Mesodermal cell (in vitro differentiated cells): ENCODE measurements around the gene KIF26B. TPM values are rescaled to one million over a fixed set of nuclear protein-coding genes. Genes with fewer than 3 reads are reported as not detected.

Experiments used
- H3K27ac ChIP-seq: 2 replicates; pipeline ENCODE4 v1.7.0; 2013; ENCODE audit warnings: mild to moderate bottlenecking, low read depth, low read length, moderate library complexity; ENCODE audit not compliant: severe bottlenecking
- H3K36me3 ChIP-seq: 2 replicates; pipeline ENCODE4 v1.7.1; 2013; ENCODE audit warnings: mild to moderate bottlenecking, low read length, moderate library complexity; ENCODE audit not compliant: control insufficient read depth, insufficient read depth
- H3K4me1 ChIP-seq: one replicate; pipeline ENCODE4 v1.7.1; 2013; ENCODE audit warnings: mild to moderate bottlenecking, low read length; ENCODE audit not compliant: insufficient read depth, control insufficient read depth, poor library complexity, severe bottlenecking
- H3K4me3 ChIP-seq: 2 replicates; pipeline ENCODE4 v1.7.0; 2013; ENCODE audit warnings: low read length, control low read depth, mild to moderate bottlenecking; ENCODE audit not compliant: insufficient read depth, poor library complexity, severe bottlenecking; ENCODE audit errors: extremely low read depth
- H3K9me3 ChIP-seq: 2 replicates; pipeline ENCODE4 v1.7.1; 2013; ENCODE audit warnings: mild to moderate bottlenecking, low read length, moderate library complexity; ENCODE audit not compliant: control insufficient read depth
- WGBS, 2 experiments: methylation state at CpG; one replicate each; pipeline ENCODE4 v1.1.5; 2013; ENCODE audit warnings: missing lambda C conversion rate in 2 of 2; ENCODE audit not compliant: insufficient coverage in 2 of 2; 5-methylcytosine and 5-hydroxymethylcytosine counted together
- polyA plus RNA-seq, 2 experiments: library from polyadenylated mRNA; stranded (reverse); fragments of 50-300 nt; gene quantifications; one replicate each; pipeline ENCODE4 v1.2.3, GENCODE V29; 2013

The KIF26B gene
- polyA plus RNA-seq (2013, experiment 1 of 2) = 6.5 TPM
- 7.3 TPM for polyA plus RNA-seq (2013, experiment 2 of 2)

DNA sequence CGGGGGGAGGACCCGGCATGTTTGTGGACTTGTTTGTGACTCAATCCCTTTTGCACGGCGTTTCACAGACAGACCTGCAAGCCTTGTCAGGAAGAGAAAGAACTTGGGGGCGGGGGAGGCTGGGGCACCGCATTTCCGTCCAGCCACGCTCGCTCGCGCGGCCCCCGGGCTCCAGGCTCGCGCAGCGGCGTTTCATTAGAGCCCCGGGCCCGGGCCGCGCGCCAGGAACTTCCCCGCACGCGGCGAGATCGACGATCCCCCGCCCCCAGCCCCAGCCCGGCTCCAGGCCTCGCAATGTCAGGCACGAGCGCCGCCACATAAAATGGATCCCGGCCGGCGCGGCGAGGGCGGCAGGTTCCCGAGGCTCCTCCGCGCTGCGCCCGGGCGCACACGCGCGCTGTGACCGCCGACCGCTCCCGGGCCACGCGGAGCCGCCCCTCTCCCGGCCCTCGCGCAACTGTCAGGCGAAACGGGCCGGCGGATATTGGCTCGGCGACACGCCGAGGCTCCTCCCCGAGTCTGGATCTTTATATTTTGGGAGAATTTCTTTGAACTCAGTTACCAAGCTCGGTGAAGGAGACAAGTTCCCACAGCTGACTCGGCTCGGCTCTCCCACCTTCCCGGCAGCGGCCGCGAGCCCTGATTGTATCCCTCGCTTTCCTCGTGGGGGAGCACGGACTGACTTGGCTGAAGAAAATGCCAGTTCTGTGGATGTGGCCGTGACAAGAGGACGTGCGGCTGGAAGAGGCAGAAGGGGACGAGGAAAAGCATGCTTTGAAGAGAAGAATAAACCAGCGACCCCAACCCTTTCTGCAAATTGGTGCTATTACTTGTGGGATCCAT is at the start of gene KIF26B:
TSS of gene KIF26B (plus strand) at position 557 of the 843 bp plus-strand sequence. CDS start 440 bp downstream, outside the sequence.
- peak within 1 kb of the TSS; percentile 61 for H3K4me3 ChIP-seq
- H3K36me3 ChIP-seq = no peaks in the 10 kb centered on the region
- no peaks in the 10 kb centered on the region for H3K4me1 ChIP-seq
- peak within 1 kb of the TSS; percentile 37 for H3K27ac ChIP-seq
- H3K9me3 ChIP-seq = no peaks in the 10 kb centered on the region
- WGBS, 2 experiments = 0 to 1% methylated on average over 69 to 77 of the region's 83 CpGs

DNA sequence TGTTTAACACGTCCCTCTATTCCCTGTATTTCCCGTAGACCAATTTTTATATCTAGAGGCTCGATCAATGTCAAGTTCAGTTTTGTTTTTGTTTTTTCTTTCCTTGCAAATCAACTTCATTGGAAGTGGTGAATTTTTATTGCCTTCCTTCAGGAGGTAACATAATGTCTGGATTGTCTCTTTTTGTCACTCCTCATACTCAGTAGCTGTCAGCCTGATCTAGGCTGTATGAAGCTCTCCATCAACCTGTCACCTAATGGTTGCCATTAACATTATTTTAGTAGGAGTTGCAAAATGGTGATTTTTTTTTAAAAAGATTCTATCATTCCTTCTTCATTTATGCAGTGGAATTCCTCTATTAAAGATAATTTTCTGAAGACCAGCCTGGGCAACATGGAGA is 49.7 kb upstream of the KIF26B start:
- H3K27ac ChIP-seq = no peak overlapping the region
- H3K4me1 ChIP-seq = peaks cover 3% of the 10 kb centered on the region
- H3K36me3 ChIP-seq = no peaks in the 10 kb centered on the region
- 83 to 100% methylated on average over 1 of the region's 3 CpGs for WGBS, 2 experiments
- peaks cover 5% of the 10 kb centered on the region for H3K9me3 ChIP-seq
- H3K4me3 ChIP-seq = no peak overlapping the region

DNA sequence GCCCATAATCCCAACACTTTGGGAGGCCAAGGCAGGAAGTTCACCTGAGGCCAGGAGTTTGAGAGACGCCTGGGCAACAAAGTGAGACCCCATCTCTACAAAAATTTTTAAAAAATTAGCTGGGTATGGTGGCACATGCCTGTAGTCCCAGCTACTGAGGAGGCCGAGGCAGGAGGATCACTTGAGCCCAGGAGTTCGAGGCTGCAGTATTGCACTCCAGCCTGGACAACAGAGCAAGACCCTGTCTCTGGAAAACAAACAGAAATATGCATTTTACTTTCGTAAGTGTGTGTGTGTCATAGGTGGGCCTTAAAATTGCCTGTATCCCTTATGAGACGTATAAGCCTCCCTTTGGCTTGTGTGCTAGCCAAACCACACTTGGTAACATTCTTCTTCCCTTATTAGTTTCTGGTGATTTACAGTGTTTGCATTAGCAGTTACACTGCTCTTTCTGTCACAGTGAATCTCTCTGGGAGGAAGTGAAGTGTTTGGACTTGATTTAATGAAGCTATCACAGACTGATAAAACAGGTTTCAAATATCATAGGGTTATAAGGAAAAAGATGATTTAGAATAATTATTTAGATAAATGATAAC is 48.9 kb upstream of the KIF26B start:
- 90 to 92% methylated on average over 3 to 4 of the region's 5 CpGs for WGBS, 2 experiments
- H3K27ac ChIP-seq = no peak overlapping the region

DNA sequence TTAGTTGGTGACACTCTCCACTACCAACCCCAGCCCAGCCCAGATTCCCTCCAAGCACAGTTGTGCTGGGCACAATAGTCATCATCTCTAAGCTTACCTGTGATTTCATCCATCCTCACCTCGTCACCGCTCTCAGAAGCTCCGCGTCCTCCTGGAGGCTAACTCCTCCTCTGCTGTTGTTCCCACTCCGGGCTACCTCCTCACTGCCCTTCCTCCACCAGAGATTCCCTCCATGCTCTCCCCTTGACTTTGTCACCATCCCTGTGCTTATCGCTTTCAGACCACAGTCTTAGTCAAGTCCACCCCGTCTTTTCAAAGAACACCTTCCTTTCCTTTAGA is 47.0 kb upstream of the KIF26B start:
- no peak overlapping the region for H3K4me3 ChIP-seq
- WGBS, 2 experiments = 94 to 96% methylated on average over 6 to 7 of the region's 7 CpGs
- peaks cover 5% of the 10 kb centered on the region for H3K9me3 ChIP-seq
- H3K4me1 ChIP-seq = peaks cover 3% of the 10 kb centered on the region
- no peak overlapping the region for H3K27ac ChIP-seq
- H3K36me3 ChIP-seq = no peaks in the 10 kb centered on the region

More for the DNA sequence above, 48.9 kb upstream of the KIF26B start:
- H3K4me3 ChIP-seq = no peak overlapping the region
- peaks cover 3% of the 10 kb centered on the region for H3K4me1 ChIP-seq
- H3K9me3 ChIP-seq = peaks cover 5% of the 10 kb centered on the region
- H3K36me3 ChIP-seq = no peaks in the 10 kb centered on the region

DNA sequence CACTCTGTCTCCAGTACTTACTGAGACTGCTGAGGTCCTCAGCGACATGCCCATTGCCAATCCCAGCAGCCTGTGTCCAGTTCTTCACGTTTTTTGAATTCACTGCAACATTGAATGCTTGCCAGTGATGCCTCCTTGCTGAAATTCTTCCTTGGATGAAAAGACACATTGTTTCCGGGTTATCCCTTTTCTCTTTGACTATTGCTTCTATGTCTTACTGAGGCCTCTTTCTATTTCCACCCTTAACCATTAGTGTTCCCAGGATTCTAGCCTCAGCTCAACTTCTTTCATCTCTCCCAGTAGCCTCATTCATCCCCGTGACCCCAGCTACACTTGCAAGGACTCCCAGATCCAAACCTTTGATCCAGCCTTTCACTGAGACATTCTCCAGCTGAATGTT is 46.5 kb upstream of the KIF26B start:
- peaks cover 5% of the 10 kb centered on the region for H3K9me3 ChIP-seq
- no peaks in the 10 kb centered on the region for H3K36me3 ChIP-seq
- no peak overlapping the region for H3K4me3 ChIP-seq
- H3K27ac ChIP-seq = no peak overlapping the region
- 85 to 93% methylated on average over 4 of the region's 4 CpGs for WGBS, 2 experiments
- peaks cover 3% of the 10 kb centered on the region for H3K4me1 ChIP-seq

DNA sequence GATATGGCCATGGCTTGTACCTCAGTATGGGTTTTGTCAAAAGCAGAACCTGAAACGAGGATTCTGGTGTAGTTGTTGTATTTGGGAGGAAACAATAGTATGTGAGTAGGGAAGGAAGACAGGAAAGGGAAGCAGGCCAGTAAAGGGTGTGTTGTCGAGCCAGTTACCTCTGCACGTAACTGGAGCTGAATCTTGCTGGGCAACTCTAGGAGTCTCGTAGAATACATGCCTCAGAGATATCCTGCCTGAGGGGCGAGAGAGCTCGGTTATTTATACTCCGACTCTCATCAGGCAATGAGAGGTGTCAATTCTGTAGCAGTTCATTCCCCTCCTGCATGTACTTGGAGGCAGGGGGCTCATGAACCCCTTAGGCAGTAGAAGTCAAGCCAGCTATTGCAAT is 45.9 kb upstream of the KIF26B start:
- Histone ChIP-seq H3K27ac (no peak overlapping the region), H3K9me3 (peaks cover 5% of the 10 kb centered on the region), H3K4me3 (no peak overlapping the region), H3K4me1 (peaks cover 3% of the 10 kb centered on the region), H3K36me3 (no peaks in the 10 kb centered on the region)
- WGBS, 2 experiments = 91 to 95% methylated on average over 7 of the region's 7 CpGs

DNA sequence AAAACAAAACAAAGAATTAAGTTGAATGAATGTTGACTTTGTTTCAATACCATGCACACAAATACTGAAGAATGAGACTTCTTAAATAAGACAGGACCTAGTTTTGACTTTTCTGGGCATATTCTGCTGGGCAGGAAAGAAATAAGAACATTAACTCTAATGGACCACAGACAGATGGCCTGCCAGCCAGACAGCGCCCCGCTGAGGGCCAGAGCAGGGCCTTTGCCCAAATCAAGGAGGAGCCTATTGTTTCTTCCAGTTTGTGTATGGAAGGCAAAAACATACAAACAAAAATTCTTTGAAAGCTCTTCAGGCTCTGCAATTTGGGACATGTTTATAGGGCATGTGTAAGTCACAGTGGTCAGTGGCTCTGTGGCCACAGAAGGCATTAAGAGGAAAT is 44.4 kb upstream of the KIF26B start:
- no peak overlapping the region for H3K4me3 ChIP-seq
- no peak overlapping the region for H3K27ac ChIP-seq
- no peaks in the 10 kb centered on the region for H3K36me3 ChIP-seq
- H3K4me1 ChIP-seq = peaks cover 3% of the 10 kb centered on the region
- no peaks in the 10 kb centered on the region for H3K9me3 ChIP-seq
- 100% methylated on average over 2 of the region's 2 CpGs; no CpG with 5 or more reads in 1 of the 2 experiments for WGBS, 2 experiments

DNA sequence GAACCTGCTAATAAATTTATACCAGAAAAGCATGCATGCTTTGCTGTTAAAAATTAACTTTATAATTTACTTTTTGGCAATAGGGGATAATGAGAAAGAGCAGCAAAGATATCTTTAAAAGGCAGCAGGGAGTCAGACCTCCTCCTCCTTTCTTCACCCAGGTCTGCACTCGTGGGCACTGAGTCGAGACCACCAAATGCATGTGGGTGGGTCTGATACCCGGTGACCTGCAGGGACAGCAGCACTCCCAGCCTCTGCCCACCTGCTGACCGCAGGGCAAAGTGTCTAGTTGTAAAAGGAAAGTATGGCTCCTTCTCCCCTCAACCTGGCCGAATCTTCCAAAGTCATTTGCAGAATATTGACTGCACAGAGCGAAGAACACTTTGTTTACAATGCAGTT is 43.7 kb upstream of the KIF26B start:
- H3K4me3 ChIP-seq = no peak overlapping the region
- peaks cover 3% of the 10 kb centered on the region for H3K4me1 ChIP-seq
- no peaks in the 10 kb centered on the region for H3K9me3 ChIP-seq
- no peak overlapping the region for H3K27ac ChIP-seq
- WGBS, 2 experiments = 93 to 100% methylated on average over 1 to 3 of the region's 6 CpGs
- H3K36me3 ChIP-seq = no peaks in the 10 kb centered on the region

DNA sequence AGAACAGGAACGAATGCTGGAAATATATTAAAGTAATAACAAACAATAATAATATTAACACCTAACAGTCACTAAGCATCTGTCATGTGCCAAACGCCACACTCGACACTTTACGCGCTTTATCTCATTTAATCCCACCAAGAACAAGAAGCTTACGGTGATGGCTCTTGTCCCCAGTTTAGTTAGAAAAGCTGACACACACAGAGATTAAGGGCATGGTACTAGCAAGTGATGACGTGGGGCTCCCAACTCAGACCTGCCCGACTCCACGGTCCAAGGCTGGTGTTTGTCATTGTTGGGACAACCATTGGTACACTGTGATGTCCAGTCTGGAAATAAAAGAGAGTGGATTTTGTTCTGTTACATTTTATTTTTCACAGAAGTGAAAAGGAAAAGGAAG is 41.1 kb upstream of the KIF26B start:
- H3K27ac ChIP-seq = no peak overlapping the region
- H3K4me1 ChIP-seq = no peaks in the 10 kb centered on the region
- H3K36me3 ChIP-seq = no peaks in the 10 kb centered on the region
- H3K9me3 ChIP-seq = no peaks in the 10 kb centered on the region
- no peak overlapping the region for H3K4me3 ChIP-seq
- WGBS, 2 experiments = 88 to 95% methylated on average over 6 to 8 of the region's 9 CpGs

DNA sequence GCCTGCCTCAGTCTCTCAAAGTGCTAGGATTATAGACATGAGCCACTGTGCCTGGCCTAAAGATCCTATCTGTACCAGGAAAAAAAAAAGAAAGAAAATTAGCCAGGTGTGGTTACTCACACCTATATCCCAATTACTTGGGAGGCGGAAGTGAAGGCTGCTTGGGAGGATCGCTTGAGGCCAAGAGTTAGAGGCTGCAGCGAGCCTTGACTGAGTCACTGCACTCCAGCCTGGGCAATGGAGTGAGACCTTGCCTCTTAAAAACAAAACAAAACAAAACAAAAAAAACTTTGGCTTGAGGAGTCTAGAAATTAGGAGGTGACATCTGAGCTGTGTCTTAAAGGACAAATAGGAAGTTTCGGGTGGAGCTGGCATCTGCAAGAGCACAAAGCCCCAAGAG is 38.7 kb upstream of the KIF26B start:
- no peaks in the 10 kb centered on the region for H3K36me3 ChIP-seq
- WGBS, 2 experiments = 71 to 80% methylated on average over 1 to 3 of the region's 4 CpGs
- no peak overlapping the region for H3K27ac ChIP-seq
- no peaks in the 10 kb centered on the region for H3K4me1 ChIP-seq
- H3K4me3 ChIP-seq = no peak overlapping the region
- no peaks in the 10 kb centered on the region for H3K9me3 ChIP-seq

DNA sequence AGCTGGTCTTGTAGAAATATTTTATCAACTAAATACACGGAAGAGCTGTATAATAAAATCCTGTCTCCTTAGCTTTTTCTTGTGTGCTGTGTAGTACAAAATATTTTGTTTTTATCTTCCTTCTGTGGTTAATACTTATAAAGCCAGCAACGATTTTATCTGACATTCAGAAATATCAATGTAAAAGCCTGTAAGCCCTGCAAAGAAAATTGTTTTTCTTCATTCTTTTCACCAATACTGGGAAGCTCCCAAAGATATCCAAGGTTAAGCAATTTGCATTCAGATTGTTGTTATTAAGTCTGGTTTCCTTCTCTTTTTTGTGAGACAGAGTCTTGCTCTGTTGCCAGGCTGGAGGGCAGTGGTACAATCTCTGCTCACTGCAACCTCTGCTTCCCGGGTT is 38.0 kb upstream of the KIF26B start:
- 88% methylated on average over 1 of the region's 3 CpGs; no CpG with 5 or more reads in 1 of the 2 experiments for WGBS, 2 experiments
- H3K9me3 ChIP-seq = no peaks in the 10 kb centered on the region
- no peaks in the 10 kb centered on the region for H3K4me1 ChIP-seq
- no peak overlapping the region for H3K4me3 ChIP-seq
- no peaks in the 10 kb centered on the region for H3K36me3 ChIP-seq
- no peak overlapping the region for H3K27ac ChIP-seq
